ENCODE data around the gene TMPRSS3.

The TMPRSS3 gene

DNA sequence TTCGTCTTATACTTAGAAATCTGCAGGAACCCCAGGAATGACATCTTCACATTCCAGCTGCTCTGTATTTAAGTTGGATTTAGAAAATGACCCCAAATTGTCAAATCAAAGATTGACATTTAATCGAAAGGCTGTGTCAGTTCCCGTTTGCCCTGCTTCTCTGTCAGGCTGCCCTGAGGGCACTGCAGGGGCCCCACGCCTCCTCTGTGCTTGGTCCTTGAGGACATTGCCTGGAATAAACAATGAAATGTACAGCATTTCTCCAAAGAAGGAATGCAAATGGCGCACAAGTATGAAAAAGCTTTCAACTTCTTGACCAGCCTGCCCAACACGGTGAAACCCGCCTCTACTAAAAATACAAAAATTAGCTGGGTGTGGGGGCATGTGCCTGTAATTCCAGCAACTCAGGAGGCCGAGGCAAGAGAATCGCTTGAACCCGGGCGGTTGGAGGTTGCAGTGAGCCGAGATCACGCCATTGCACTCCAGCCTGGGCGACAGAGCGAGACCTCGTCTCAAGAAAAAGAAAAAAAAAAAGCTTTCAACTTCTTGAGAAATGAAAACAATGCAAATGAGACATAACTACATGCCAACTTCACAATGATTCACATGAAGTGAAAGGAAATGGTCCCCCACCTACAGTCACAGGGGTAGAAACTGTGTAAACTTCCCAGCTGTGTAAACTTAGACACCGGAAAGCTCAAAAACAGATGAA is 3.0 kb downstream of the TMPRSS3 start:
- peak; percentile 82 for FAIRE-seq
- no peak for DNase-seq (ENCODE audit: insufficient read length, low spot score)
- TF ChIP-seq POLR2AphosphoS5 (IDR thresholded peaks at IDR 0.05; ENCODE audit: low read depth, low read length) = peak; percentile 22; the same call in 1 of the 2 replicates
- no peak for TF ChIP-seq POLR2A (IDR thresholded peaks at IDR 0.05; ENCODE audit: low read depth, low read length)
- TF ChIP-seq SPI1 (IDR thresholded peaks at IDR 0.05; ENCODE audit: low read depth, low read length) = peak; percentile 35
- TF ChIP-seq TAF1 (IDR thresholded peaks at IDR 0.05; ENCODE audit: low read depth, low read length) = 0 out of 2 replicates have a peak, but pooled peaks have one; percentile 24
- peak; percentile 76 for TF ChIP-seq PAX5 (IDR thresholded peaks at IDR 0.05; ENCODE audit: insufficient read depth, low read length, severe bottlenecking)
- peak; percentile 78; the same call in 1 of the 2 replicates for TF ChIP-seq POU2F2 (IDR thresholded peaks at IDR 0.05; ENCODE audit: low read depth, low read length)

DNA sequence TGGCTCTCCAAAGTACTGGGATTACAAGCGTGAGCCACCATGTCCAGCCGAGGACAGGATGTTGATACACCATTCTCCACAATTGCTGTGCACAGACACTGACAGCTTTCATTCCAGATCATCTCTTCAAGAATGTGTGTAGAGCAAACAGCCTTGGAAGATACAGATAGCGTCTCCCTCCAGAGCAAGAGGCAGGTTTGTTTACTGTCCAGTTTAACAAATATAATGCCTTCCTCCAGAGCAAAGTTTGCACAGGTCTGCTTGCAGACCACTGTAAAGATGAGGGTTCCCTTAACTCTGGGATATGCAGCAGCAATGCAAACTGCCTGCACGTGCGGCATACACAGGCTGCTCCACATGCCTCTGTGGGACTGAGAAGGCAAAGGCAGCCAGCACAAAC is 4.6 kb downstream of the TMPRSS3 start:
- no peak for TF ChIP-seq POLR2AphosphoS5 (IDR thresholded peaks at IDR 0.05; ENCODE audit: low read depth, low read length)
- no peak for TF ChIP-seq TAF1 (IDR thresholded peaks at IDR 0.05; ENCODE audit: low read depth, low read length)
- TF ChIP-seq POLR2A (IDR thresholded peaks at IDR 0.05; ENCODE audit: low read depth, low read length) = no peak
- TF ChIP-seq POU2F2 (IDR thresholded peaks at IDR 0.05; ENCODE audit: low read depth, low read length) = no peak
- no peak for TF ChIP-seq SPI1 (IDR thresholded peaks at IDR 0.05; ENCODE audit: low read depth, low read length)
- TF ChIP-seq PAX5 (IDR thresholded peaks at IDR 0.05; ENCODE audit: insufficient read depth, low read length, severe bottlenecking) = no peak

DNA sequence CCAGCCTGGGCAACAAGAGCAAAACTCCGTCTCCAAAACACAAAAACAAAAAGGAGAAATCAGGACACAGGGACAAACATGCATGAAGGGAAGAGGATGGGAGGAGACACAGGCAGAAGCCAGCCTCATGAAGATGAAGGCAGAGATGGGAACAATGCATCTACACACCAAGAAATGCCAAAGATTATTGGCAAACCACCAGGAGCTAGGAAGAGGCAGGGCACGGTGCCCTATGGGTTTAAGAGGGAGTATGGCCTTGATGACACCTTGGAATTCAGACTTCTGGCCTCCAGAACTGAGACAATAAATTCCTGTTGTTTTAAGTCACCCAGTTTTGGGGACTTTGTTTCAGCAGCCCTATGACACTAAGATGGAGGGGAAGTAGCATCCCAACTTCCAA is 5.2 kb downstream of the TMPRSS3 start:
- DNase-seq (ENCODE audit: insufficient read length, low spot score) (no peak), FAIRE-seq (no peak)
- TF ChIP-seq POU2F2 (IDR thresholded peaks at IDR 0.05; ENCODE audit: low read depth, low read length) = no peak
- no peak for TF ChIP-seq TAF1 (IDR thresholded peaks at IDR 0.05; ENCODE audit: low read depth, low read length)
- TF ChIP-seq PAX5 (IDR thresholded peaks at IDR 0.05; ENCODE audit: insufficient read depth, low read length, severe bottlenecking) = no peak
- TF ChIP-seq SPI1 (IDR thresholded peaks at IDR 0.05; ENCODE audit: low read depth, low read length) = no peak
- no peak for TF ChIP-seq POLR2AphosphoS5 (IDR thresholded peaks at IDR 0.05; ENCODE audit: low read depth, low read length)
- TF ChIP-seq POLR2A (IDR thresholded peaks at IDR 0.05; ENCODE audit: low read depth, low read length) = no peak; the same call in 1 of the 2 replicates

More for the DNA sequence above, 4.6 kb downstream of the TMPRSS3 start:
- FAIRE-seq = peak; percentile 48
- DNase-seq (ENCODE audit: insufficient read length, low spot score) = no peak

DNA sequence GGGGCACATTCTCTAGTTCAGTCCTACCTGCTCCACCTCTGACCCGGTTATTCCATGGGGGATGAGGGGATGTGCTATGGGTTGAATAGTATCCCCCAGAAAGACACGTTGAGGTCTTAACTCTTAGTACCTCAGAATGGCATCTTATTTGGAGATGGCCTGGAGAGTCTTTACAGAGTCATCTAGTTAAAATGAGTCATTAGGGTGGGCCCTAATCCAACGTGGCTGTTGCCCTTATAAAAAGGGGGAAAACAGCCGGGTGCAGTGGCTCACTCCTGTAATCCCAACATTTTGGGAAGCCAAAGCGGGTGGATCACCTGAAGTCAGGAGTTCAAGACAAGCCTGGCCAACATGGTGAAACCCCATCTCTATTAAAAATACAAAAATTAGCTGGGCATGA is 5.7 kb downstream of the TMPRSS3 start:
- no peak for FAIRE-seq
- TF ChIP-seq SPI1 (IDR thresholded peaks at IDR 0.05; ENCODE audit: low read depth, low read length) (no peak), PAX5 (IDR thresholded peaks at IDR 0.05; ENCODE audit: insufficient read depth, low read length, severe bottlenecking) (no peak), POLR2AphosphoS5 (IDR thresholded peaks at IDR 0.05; ENCODE audit: low read depth, low read length) (no peak), POU2F2 (IDR thresholded peaks at IDR 0.05; ENCODE audit: low read depth, low read length) (no peak), TAF1 (IDR thresholded peaks at IDR 0.05; ENCODE audit: low read depth, low read length) (no peak), POLR2A (IDR thresholded peaks at IDR 0.05; ENCODE audit: low read depth, low read length) (no peak)
- no peak for DNase-seq (ENCODE audit: insufficient read length, low spot score)

DNA sequence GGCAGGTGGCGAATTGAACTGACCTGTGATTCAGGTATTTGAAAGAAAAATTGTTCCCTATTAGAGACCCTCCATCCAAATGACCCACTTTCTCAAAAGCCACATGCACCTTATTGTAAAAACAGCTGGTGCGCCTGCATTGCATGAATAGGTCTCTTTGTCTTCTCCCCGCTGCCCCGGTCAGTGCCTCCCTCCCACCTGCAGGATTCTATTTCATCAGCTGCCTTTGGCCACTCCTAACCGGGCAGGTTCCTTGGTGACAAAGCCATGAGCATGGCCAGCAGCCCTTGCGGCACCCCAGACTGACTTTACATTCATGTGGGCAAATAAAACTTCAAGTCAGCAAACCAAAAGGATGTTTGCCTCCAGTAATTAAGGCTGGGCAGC is 6.4 kb downstream of the TMPRSS3 start:
- DNase-seq (ENCODE audit: insufficient read length, low spot score) (no peak), FAIRE-seq (no peak)
- TF ChIP-seq PAX5 (IDR thresholded peaks at IDR 0.05; ENCODE audit: insufficient read depth, low read length, severe bottlenecking) (no peak), SPI1 (IDR thresholded peaks at IDR 0.05; ENCODE audit: low read depth, low read length) (no peak), POLR2AphosphoS5 (IDR thresholded peaks at IDR 0.05; ENCODE audit: low read depth, low read length) (no peak), POLR2A (IDR thresholded peaks at IDR 0.05; ENCODE audit: low read depth, low read length) (no peak), POU2F2 (IDR thresholded peaks at IDR 0.05; ENCODE audit: low read depth, low read length) (no peak), TAF1 (IDR thresholded peaks at IDR 0.05; ENCODE audit: low read depth, low read length) (no peak)

DNA sequence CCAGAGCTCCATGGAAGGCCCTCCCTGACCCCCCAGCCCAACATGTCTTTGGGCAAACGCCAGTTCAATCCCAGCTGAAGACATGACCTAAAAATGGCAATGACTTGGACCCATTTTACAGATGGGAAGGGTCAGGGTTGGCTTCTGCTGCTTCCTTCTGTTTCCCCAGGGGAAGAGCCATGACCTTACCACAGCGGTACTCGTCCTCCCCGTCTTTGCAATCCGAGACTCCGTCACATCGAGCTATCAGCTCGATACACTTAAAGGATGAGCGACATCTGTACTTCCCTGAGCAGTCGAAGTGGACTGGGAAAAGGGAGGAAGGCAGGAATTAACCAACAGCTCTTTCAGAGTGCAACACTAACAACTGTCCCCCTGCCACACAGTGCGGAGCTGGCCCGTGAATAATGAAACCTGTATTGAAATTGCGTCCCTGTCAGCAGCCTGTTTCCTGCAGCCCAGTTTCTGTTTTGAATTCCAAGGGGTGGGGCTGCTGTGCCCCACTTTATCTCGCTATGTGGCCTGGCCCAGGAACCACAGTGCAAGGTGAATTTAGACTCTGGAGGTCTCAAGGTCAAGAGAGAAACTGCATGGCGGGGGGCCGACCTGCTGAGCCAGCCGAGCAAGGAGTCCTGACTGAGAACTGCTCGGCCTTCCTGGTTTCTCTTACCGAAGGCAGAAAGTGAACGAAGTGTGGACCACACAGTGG is 7.0 kb downstream of the TMPRSS3 start:
- peak; percentile 16; the same call in 1 of the 2 replicates for TF ChIP-seq POLR2AphosphoS5 (IDR thresholded peaks at IDR 0.05; ENCODE audit: low read depth, low read length)
- no peak for TF ChIP-seq POLR2A (IDR thresholded peaks at IDR 0.05; ENCODE audit: low read depth, low read length)
- 0 out of 2 replicates have a peak, but pooled peaks have one; percentile 21 for TF ChIP-seq TAF1 (IDR thresholded peaks at IDR 0.05; ENCODE audit: low read depth, low read length)
- FAIRE-seq (peak; percentile 35), DNase-seq (ENCODE audit: insufficient read length, low spot score) (no peak)

DNA sequence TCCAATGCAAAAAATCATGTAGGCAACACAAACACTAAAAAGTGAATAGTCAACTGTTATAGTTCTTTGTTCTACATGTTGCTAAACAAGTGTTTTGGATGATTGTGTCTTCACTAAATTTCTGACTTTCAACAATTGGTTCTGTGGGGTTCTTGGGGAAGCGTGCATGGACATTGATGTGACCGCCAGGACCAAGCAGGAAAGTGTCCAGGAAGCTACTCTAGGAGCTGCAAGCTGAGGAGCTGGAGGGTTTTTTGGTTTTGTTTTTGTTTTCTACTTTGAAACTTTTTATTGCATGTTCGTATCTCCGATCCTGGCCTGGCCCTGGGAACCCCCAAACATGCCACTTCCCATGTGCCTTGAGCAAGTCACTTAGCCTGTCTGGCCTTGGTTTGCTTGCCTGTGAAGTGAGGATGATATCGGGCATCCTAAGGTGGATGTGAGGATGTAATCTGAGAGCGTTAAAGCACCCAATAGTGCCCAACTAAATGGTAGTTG is 8.0 kb downstream of the TMPRSS3 start:
- DNase-seq (ENCODE audit: insufficient read length, low spot score) (no peak), FAIRE-seq (no peak)
- TF ChIP-seq POLR2A (IDR thresholded peaks at IDR 0.05; ENCODE audit: low read depth, low read length) (no peak; the same call in 1 of the 2 replicates), PAX5 (IDR thresholded peaks at IDR 0.05; ENCODE audit: insufficient read depth, low read length, severe bottlenecking) (no peak), POLR2AphosphoS5 (IDR thresholded peaks at IDR 0.05; ENCODE audit: low read depth, low read length) (no peak), SPI1 (IDR thresholded peaks at IDR 0.05; ENCODE audit: low read depth, low read length) (no peak), POU2F2 (IDR thresholded peaks at IDR 0.05; ENCODE audit: low read depth, low read length) (no peak), TAF1 (IDR thresholded peaks at IDR 0.05; ENCODE audit: low read depth, low read length) (no peak)

DNA sequence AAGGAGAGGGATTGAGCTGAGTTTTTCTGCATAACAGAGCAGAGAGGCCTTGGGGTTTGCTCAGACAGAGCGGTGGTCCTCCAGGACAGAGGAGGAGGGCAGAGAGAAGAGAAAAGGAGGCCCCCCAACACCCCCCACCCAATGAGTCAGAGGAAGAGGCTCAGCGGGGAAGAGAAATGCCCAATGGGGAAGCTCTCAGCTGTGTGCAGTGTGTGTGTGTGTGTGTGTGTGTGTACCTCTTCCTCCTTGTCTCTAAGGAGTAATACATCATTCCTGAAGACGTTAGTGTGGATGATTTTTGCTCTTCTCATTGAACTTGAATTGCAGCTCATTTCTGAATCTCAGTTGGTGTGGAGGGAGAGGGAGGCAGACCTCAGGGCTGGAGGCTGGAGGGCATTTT is 8.7 kb downstream of the TMPRSS3 start:
- no peak for DNase-seq (ENCODE audit: insufficient read length, low spot score)
- no peak; the same call in 1 of the 2 replicates for TF ChIP-seq POLR2AphosphoS5 (IDR thresholded peaks at IDR 0.05; ENCODE audit: low read depth, low read length)
- TF ChIP-seq POU2F2 (IDR thresholded peaks at IDR 0.05; ENCODE audit: low read depth, low read length) = no peak
- 0 out of 2 replicates have a peak, but pooled peaks have one; percentile 21 for TF ChIP-seq POLR2A (IDR thresholded peaks at IDR 0.05; ENCODE audit: low read depth, low read length)
- TF ChIP-seq PAX5 (IDR thresholded peaks at IDR 0.05; ENCODE audit: insufficient read depth, low read length, severe bottlenecking) = no peak
- peak; percentile 4; the same call in 1 of the 2 replicates for TF ChIP-seq SPI1 (IDR thresholded peaks at IDR 0.05; ENCODE audit: low read depth, low read length)
- no peak for TF ChIP-seq TAF1 (IDR thresholded peaks at IDR 0.05; ENCODE audit: low read depth, low read length)
- FAIRE-seq = no peak

DNA sequence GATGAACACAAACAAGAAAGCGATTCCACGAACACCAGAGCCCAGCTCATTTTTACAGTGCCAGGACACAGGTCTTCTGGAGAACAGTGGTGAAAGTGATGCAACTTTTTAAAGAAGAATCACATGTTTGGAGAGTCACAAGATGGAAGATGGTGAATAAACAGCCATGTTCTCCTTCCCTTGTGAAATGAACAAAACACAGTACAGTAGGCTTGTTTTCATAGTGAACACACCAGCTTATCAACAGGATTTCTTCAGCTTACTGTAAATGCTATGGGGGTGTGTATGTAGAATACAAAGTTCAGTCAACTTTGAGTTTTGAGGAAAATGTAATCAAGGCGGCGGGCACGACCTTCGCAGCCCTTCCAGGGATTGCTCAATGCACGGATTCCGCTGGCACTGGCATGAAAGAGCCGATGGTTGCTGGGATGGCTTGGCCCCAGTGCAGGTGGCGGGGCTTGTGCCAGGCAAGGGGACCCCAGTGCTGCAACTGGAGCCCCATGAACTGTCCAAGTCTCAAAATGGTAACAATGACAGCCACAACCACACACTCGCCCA is 9.7 kb downstream of the TMPRSS3 start:
- TF ChIP-seq TAF1 (IDR thresholded peaks at IDR 0.05; ENCODE audit: low read depth, low read length) (no peak), POU2F2 (IDR thresholded peaks at IDR 0.05; ENCODE audit: low read depth, low read length) (no peak), SPI1 (IDR thresholded peaks at IDR 0.05; ENCODE audit: low read depth, low read length) (no peak), POLR2A (IDR thresholded peaks at IDR 0.05; ENCODE audit: low read depth, low read length) (no peak; the same call in 1 of the 2 replicates), PAX5 (IDR thresholded peaks at IDR 0.05; ENCODE audit: insufficient read depth, low read length, severe bottlenecking) (no peak), POLR2AphosphoS5 (IDR thresholded peaks at IDR 0.05; ENCODE audit: low read depth, low read length) (no peak)
- no peak for DNase-seq (ENCODE audit: insufficient read length, low spot score)
- FAIRE-seq = no peak
